ENCODE data around the gene EHMT1. TPM values are rescaled to one million over a fixed set of nuclear protein-coding genes. Genes with fewer than 3 reads are reported as not detected.

The EHMT1 gene
- total and polyA plus RNA-seq, 4 experiments from 2014 or later: 6.7 to 118 (median 67.5) TPM

DNA sequence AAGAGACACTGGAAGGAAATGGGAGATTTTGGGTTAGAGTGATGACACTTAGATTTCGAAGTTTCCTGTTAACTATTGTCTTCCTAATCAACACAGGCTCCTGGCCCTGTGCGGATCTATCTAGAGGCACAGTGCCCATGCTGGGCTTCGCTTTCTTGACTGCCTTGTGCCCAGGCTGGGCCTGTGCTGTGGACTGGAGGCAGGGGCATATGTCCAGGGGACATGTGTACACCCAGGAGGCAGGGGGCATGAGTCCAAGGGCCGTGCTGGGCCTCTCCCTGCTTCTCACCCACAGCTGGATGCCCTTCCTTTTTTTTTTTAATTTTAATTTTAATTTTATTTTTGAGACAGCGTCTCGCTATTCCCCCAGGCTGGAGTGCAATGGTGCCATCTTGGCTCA, 37.6 kb downstream of the EHMT1 start:
- Histone ChIP-seq H3K27me3 (ENCODE audit: insufficient read depth, low read length) (no peaks in the 10 kb centered on the region), H3K4me3 (ENCODE audit: low read length in 2 of 2) (no peak overlapping the region), H3K27ac (ENCODE audit: low read depth, low read length) (no peak overlapping the region), H3K4me1 (ENCODE audit: insufficient read depth, low read length) (peaks cover 13% of the 10 kb centered on the region), H3K36me3 (ENCODE audit: insufficient read depth, low read length) (peaks cover 6% of the 10 kb centered on the region), H3K9me3 (ENCODE audit: control insufficient read depth in 1 of 2, low read length in 2 of 2) (no peaks in the 10 kb centered on the region)
- POLR2A ChIA-PET (ENCODE audit: partially characterized antibody): no interaction called here
- H3K27me3 Mint-ChIP-seq: no peaks in the 10 kb centered on the region
- H3K4me1 Mint-ChIP-seq: peaks cover 18 to 40% (median 32%) of the 10 kb centered on the region in 4 donors
- no peak for DNase-seq
- intact Hi-C loops (cut with micrococcal nuclease): no loop called here
- peaks cover 9 to 29% of the 10 kb centered on the region in 2 donors for H3K36me3 Mint-ChIP-seq
- H3K9me3 Mint-ChIP-seq: no peaks in the 10 kb centered on the region
- H3K27ac Mint-ChIP-seq: no peak overlapping the region
- CTCF ChIA-PET (ENCODE audit: partially characterized antibody): interaction anchor here (1.8 kb wide), 1 partner anchor 17 kb away, joined by 4 read pairs; no protein-coding TSS in a partner anchor
- no peak overlapping the region for H3K4me3 Mint-ChIP-seq

- POLR2A ChIA-PET (ENCODE audit: partially characterized antibody): no interaction called here
- Histone ChIP-seq H3K36me3 (ENCODE audit: insufficient read depth, low read length) (peaks cover 6% of the 10 kb centered on the region), H3K27me3 (ENCODE audit: insufficient read depth, low read length) (no peaks in the 10 kb centered on the region), H3K4me1 (ENCODE audit: insufficient read depth, low read length) (peaks cover 13% of the 10 kb centered on the region), H3K9me3 (ENCODE audit: control insufficient read depth in 1 of 2, low read length in 2 of 2) (no peaks in the 10 kb centered on the region), H3K27ac (ENCODE audit: low read depth, low read length) (no peak overlapping the region), H3K4me3 (ENCODE audit: low read length in 2 of 2) (no peak overlapping the region)
- Mint-ChIP-seq H3K27ac (peak overlapping the region; percentile 6 to 78 (median 38)), H3K4me3 (peak overlapping the region in 1 of 8 donors; percentile 69), H3K27me3 (no peaks in the 10 kb centered on the region), H3K9me3 (no peaks in the 10 kb centered on the region), H3K4me1 (peaks cover 18 to 40% (median 31%) of the 10 kb centered on the region in 4 donors), H3K36me3 (peaks cover 5 to 23% of the 10 kb centered on the region in 2 donors)
- CTCF ChIA-PET (ENCODE audit: partially characterized antibody): no interaction called here
- no peak for DNase-seq
- intact Hi-C loops (cut with micrococcal nuclease): no loop called here
Measured at GRCh38 chr9:137657606-137658005, 38.8 kb downstream of the EHMT1 start.

- peak overlapping the region in 3 of 7 donors; percentile 22 to 65 (median 47) for H3K27ac Mint-ChIP-seq
- peak overlapping the region in 1 of 8 donors; percentile 4 for H3K4me3 Mint-ChIP-seq
Measured at GRCh38 chr9:137658781-137659180, 40.0 kb downstream of the EHMT1 start.

GRCh38 chr9:137660144-137660543, 41.3 kb downstream of the EHMT1 start:
- Mint-ChIP-seq H3K9me3 (no peaks in the 10 kb centered on the region), H3K27ac (peak overlapping the region in 4 of 7 donors; percentile 24 to 48 (median 41)), H3K27me3 (no peaks in the 10 kb centered on the region), H3K4me3 (no peak overlapping the region), H3K4me1 (peaks cover 28 to 51% (median 39%) of the 10 kb centered on the region in 4 donors), H3K36me3 (peaks cover 9 to 21% of the 10 kb centered on the region in 2 donors)
- DNase-seq: no peak
- ChIA-PET POLR2A (ENCODE audit: partially characterized antibody) (no interaction called here), CTCF (ENCODE audit: partially characterized antibody) (no interaction called here)
- peaks cover 6% of the 10 kb centered on the region for H3K36me3 ChIP-seq (ENCODE audit: insufficient read depth, low read length)
- no peaks in the 10 kb centered on the region for H3K27me3 ChIP-seq (ENCODE audit: insufficient read depth, low read length)
- H3K4me3 ChIP-seq (ENCODE audit: low read length in 2 of 2): no peak overlapping the region
- H3K9me3 ChIP-seq (ENCODE audit: control insufficient read depth in 1 of 2, low read length in 2 of 2): no peaks in the 10 kb centered on the region
- peaks cover 13% of the 10 kb centered on the region for H3K4me1 ChIP-seq (ENCODE audit: insufficient read depth, low read length)
- no peak overlapping the region for H3K27ac ChIP-seq (ENCODE audit: low read depth, low read length)
- intact Hi-C loops (cut with micrococcal nuclease): no loop called here

More at GRCh38 chr9:137658781-137659180, 40.0 kb downstream of the EHMT1 start:
- Mint-ChIP-seq H3K36me3 (peaks cover 5 to 23% of the 10 kb centered on the region in 2 donors), H3K4me1 (peaks cover 22 to 46% (median 36%) of the 10 kb centered on the region in 4 donors), H3K9me3 (no peaks in the 10 kb centered on the region), H3K27me3 (no peaks in the 10 kb centered on the region)
- Histone ChIP-seq H3K27ac (ENCODE audit: low read depth, low read length) (no peak overlapping the region), H3K36me3 (ENCODE audit: insufficient read depth, low read length) (peaks cover 6% of the 10 kb centered on the region), H3K27me3 (ENCODE audit: insufficient read depth, low read length) (no peaks in the 10 kb centered on the region), H3K9me3 (ENCODE audit: control insufficient read depth in 1 of 2, low read length in 2 of 2) (no peaks in the 10 kb centered on the region), H3K4me3 (ENCODE audit: low read length in 2 of 2) (no peak overlapping the region), H3K4me1 (ENCODE audit: insufficient read depth, low read length) (peaks cover 13% of the 10 kb centered on the region)
- DNase-seq: no peak
- intact Hi-C loops (cut with micrococcal nuclease): no loop called here
- ChIA-PET CTCF (ENCODE audit: partially characterized antibody) (interaction anchor here (0.9 kb wide), 1 partner anchor 8 kb away, joined by 3 read pairs; no protein-coding TSS in a partner anchor), POLR2A (ENCODE audit: partially characterized antibody) (no interaction called here)

- POLR2A ChIA-PET (ENCODE audit: partially characterized antibody): no interaction called here
- no peak overlapping the region for H3K4me3 ChIP-seq (ENCODE audit: low read length in 2 of 2)
- peaks cover 26% of the 10 kb centered on the region for H3K4me1 ChIP-seq (ENCODE audit: insufficient read depth, low read length)
- no peaks in the 10 kb centered on the region for H3K27me3 Mint-ChIP-seq
- H3K27ac ChIP-seq (ENCODE audit: low read depth, low read length): no peak overlapping the region
- H3K27ac Mint-ChIP-seq: peak overlapping the region in 3 of 7 donors; percentile 17 to 55 (median 44)
- DNase-seq: no peak
- peaks cover 28 to 63% (median 38%) of the 10 kb centered on the region in 4 donors for H3K4me1 Mint-ChIP-seq
- intact Hi-C loops (cut with micrococcal nuclease): no loop called here
- no peaks in the 10 kb centered on the region for H3K27me3 ChIP-seq (ENCODE audit: insufficient read depth, low read length)
- CTCF ChIA-PET (ENCODE audit: partially characterized antibody): interaction anchor here (0.9 kb wide), 1 partner anchor 10 kb away, joined by 3 read pairs; no protein-coding TSS in a partner anchor
- H3K36me3 Mint-ChIP-seq: peaks cover 18 to 20% of the 10 kb centered on the region in 2 donors
- no peak overlapping the region for H3K4me3 Mint-ChIP-seq
- peaks cover 4% of the 10 kb centered on the region for H3K36me3 ChIP-seq (ENCODE audit: insufficient read depth, low read length)
- H3K9me3 Mint-ChIP-seq: no peaks in the 10 kb centered on the region
- no peaks in the 10 kb centered on the region for H3K9me3 ChIP-seq (ENCODE audit: control insufficient read depth in 1 of 2, low read length in 2 of 2)
Measured at GRCh38 chr9:137663584-137663983, 44.8 kb downstream of the EHMT1 start.

DNA sequence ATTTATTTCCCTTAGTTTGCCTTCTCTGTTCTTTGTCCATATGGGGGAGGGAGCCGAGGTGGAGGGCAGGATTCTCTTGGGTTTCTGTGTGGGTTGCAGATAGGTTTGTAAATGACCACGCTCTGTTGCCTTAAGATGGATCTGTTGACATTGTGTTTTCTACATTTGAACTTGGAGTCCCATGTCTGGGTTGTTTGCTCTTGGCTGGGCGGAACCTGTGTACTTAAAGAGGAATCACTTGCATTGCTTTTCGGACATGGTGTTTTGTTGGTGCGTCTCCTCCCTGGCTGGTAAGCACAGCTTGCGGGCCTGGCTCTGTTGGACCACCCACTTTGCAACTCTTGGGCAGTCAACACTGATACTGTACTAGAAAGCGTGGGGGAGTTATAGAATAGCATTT, 45.9 kb downstream of the EHMT1 start:
- CTCF ChIA-PET (ENCODE audit: partially characterized antibody): no interaction called here
- DNase-seq: no peak
- Mint-ChIP-seq H3K27ac (peak overlapping the region in 3 of 7 donors; percentile 17 to 38 (median 18)), H3K9me3 (no peaks in the 10 kb centered on the region), H3K36me3 (peaks cover 25 to 28% of the 10 kb centered on the region in 2 donors), H3K27me3 (no peaks in the 10 kb centered on the region), H3K4me3 (no peak overlapping the region), H3K4me1 (peaks cover 26 to 64% (median 38%) of the 10 kb centered on the region in 4 donors)
- peaks cover 20% of the 10 kb centered on the region for H3K4me1 ChIP-seq (ENCODE audit: insufficient read depth, low read length)
- H3K36me3 ChIP-seq (ENCODE audit: insufficient read depth, low read length): peaks cover 4% of the 10 kb centered on the region
- H3K9me3 ChIP-seq (ENCODE audit: control insufficient read depth in 1 of 2, low read length in 2 of 2): no peaks in the 10 kb centered on the region
- intact Hi-C loops (cut with micrococcal nuclease): no loop called here
- POLR2A ChIA-PET (ENCODE audit: partially characterized antibody): interaction anchor here (0.8 kb wide), 1 partner anchor 21 kb away, joined by 3 read pairs; no protein-coding TSS in a partner anchor
- no peaks in the 10 kb centered on the region for H3K27me3 ChIP-seq (ENCODE audit: insufficient read depth, low read length)
- no peak overlapping the region for H3K27ac ChIP-seq (ENCODE audit: low read depth, low read length)
- no peak overlapping the region for H3K4me3 ChIP-seq (ENCODE audit: low read length in 2 of 2)

GRCh38 chr9:137665226-137665625, 46.4 kb downstream of the EHMT1 start:
- H3K36me3 Mint-ChIP-seq: peaks cover 29 to 31% of the 10 kb centered on the region in 2 donors
- no peak overlapping the region for H3K4me3 Mint-ChIP-seq
- POLR2A ChIA-PET (ENCODE audit: partially characterized antibody): interaction anchor here (1.0 to 1.1 kb wide), 2 partner anchors 18 to 28 kb away, joined by 3 read pairs; no protein-coding TSS in a partner anchor
- CTCF ChIA-PET (ENCODE audit: partially characterized antibody): no interaction called here
- H3K27ac Mint-ChIP-seq: peak overlapping the region in 1 of 7 donors; percentile 19
- no peaks in the 10 kb centered on the region for H3K9me3 Mint-ChIP-seq
- Histone ChIP-seq H3K27me3 (ENCODE audit: insufficient read depth, low read length) (no peaks in the 10 kb centered on the region), H3K27ac (ENCODE audit: low read depth, low read length) (no peak overlapping the region), H3K9me3 (ENCODE audit: control insufficient read depth in 1 of 2, low read length in 2 of 2) (no peaks in the 10 kb centered on the region), H3K4me3 (ENCODE audit: low read length in 2 of 2) (no peak overlapping the region), H3K36me3 (ENCODE audit: insufficient read depth, low read length) (peaks cover 4% of the 10 kb centered on the region), H3K4me1 (ENCODE audit: insufficient read depth, low read length) (peaks cover 17% of the 10 kb centered on the region)
- no peaks in the 10 kb centered on the region for H3K27me3 Mint-ChIP-seq
- peaks cover 27 to 63% (median 39%) of the 10 kb centered on the region in 4 donors for H3K4me1 Mint-ChIP-seq
- intact Hi-C loops (cut with micrococcal nuclease): no loop called here
- no peak for DNase-seq

All from CD4-positive, alpha-beta memory T cell (primary cell).